Jurkat, Clone E6-1 (cell line): ENCODE data around the gene ZNF548.

Experiments
- DNase-seq: peaks from one replicate; pipeline ENCODE4 v3.0.0-alpha.2; 2011; ENCODE audit warnings: low read depth, low spot score
- H3K4me3 ChIP-seq: 2 replicates; pipeline ENCODE4 v1.5.1; 2011; ENCODE audit warnings: mild to moderate bottlenecking, low read length, control low read depth, moderate library complexity

Gene ZNF548

DNA sequence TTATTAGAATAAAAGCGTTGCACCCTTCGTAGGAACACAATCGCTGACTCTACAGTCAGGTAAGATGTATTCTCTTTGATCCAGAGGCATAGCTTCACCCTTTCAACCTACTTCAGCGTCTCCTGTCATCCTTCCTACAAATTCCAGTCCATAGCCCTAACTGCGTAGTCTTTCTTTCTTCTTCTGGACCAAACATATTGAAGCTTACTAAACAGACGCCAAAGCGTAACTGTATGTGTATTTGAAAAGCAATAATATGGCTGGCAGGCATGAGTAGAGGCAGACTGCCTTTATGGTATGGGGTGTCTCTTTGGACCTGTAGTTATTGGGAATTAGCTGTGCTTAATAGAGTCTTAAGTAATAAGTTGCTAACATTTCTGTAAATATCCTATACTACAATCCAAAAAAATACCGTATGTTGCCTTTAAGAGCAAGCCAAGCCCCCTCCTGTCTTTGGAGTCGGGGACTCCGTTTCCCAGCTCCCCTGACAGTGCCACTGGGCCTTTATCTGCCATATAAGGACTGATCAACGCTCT, 392 bp upstream of the ZNF548 start:
- no peak for DNase-seq
- H3K4me3 ChIP-seq, result peak overlapping the region; percentile 96

DNA sequence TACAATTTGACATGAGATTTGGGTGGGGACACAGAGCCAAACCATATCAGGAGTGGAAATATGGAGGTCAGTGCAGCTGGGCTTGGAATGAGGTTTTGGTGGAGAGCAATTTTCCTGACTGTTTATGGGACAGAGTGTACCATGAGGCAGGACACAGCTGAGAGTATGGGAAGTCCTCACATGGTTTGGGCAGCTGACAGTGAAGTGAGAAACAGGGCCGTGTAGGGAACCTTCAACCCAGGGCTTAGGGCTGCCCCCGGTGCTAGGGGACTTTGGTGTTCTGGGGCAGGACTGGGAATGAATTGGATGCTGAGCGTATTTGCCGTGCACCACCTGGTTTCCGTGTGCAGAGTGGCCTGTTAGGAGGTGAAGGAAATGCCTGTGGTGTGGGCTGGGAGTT, 6.1 kb downstream of the ZNF548 start:
- no peak overlapping the region for H3K4me3 ChIP-seq
- DNase-seq, result no peak

DNA sequence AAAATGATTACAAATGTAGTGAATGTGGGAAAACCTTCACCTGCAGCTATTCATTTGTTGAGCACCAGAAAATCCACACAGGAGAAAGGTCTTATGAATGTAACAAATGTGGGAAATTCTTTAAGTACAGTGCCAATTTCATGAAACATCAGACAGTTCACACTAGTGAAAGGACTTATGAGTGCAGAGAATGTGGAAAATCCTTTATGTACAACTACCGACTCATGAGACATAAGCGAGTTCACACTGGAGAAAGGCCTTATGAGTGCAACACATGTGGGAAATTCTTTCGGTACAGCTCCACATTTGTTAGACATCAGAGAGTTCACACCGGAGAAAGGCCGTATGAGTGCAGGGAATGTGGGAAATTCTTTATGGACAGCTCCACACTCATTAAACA, 9.2 kb downstream of the ZNF548 start:
- no peak overlapping the region for H3K4me3 ChIP-seq
- no peak for DNase-seq

DNA sequence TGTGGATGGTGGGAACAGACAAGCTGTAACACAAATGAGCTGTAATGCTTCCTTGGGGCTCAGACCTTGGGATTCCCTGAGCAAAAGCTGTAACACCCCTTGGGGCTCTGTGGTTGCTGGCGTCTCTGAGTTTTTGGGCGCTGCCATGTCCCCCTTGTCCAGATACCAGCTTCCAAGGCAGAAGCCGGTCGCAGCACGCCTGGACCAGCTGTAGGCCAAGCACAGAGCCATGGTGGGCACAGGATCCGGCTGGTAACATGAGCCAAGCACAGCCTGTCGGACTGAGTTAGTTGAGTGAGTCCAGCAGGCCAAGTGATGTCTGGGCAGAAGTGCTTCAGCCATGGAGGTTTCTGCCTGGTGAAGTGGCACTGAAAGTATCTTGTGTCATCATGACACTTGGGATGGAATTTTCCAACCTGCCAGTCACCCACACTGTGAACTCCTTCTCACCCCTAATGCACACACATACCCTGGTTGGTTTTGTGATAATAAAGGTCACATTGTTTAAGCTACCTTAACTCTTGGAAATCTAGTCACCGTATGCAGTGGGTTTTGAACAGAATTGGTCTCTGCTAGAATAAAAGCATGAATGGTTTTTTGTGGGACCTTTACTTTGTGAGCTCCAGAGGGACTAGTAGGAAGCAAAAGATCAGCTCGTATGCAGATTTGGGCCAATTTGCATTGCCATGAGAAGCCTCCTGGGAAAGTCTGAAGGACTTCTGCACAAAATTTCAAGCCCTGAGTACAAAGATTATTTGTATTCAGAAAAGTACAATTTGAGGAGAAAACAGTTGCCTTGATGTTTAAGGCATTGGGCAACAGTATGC, 14.3 kb downstream of the ZNF548 start:
- no peak overlapping the region for H3K4me3 ChIP-seq
- no peak for DNase-seq

DNA sequence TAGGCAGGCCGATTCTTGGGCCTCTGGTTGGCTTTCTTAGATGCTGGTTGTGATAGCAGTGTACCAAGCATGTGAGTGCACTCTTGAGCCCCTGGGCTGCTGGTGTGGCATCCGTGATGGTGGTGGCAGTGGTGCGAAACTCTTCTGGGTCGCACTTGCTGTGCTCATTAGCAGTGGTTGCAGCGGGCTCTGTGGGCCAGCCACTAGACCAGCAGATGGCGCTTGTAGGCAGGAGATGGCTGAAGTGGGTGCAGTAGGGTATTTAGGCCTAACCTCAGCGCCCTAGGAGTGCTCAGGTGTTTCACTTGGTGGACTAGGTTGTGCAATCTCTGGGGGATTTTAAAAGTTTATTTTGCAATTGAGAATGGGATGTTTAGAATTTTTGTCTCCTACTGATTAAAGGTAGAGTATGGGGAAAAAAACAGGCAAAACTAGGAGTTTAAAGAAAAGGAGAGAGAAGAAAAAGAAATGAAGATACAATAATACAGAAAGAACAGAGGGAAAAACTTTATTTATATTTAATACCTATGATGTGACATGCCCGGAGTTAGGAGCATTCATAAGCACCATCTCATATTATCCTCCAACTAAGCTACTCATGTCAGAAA, 17.0 kb downstream of the ZNF548 start:
- peak; percentile 69 for DNase-seq
- no peak overlapping the region for H3K4me3 ChIP-seq

DNA sequence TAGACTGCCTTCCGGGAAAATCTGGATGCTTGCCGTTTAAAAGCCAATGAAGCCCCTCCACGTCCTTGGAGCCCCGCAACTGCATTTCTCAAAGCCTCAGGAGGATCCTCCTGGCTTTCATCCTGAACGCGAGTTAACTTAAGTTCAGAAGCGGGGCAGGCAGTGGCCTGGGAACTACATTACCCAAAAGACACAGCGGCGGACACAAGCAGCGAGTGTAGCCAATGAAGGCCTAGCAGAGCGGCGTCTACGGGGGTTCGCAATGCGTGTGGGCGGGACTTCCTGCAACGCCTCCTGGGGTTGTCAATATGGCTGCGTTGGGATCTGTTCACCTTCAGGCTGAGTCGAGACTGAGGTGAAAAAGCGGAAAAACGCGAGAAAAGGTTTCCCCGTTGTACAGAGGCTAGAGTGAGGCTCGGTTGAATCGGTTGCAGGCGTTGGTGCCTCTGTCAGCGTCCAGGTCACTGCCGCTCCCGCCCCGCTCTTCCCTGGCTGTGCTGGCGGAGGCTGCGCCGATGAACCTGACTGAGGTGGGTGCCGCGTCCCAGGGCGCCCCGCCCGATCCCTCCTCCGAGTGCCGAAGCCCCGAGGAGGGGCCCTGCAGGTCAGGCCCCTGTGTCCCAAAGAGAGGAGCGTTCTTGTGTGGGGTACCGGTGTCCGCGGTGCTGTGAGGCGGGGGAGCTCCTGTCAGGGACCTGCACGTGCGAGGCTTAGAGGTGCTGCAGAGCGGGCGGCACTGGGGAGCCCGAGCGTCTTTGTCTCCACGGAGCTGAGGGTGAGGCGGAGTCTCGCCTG, 21.4 kb downstream of the ZNF548 start, which contains the start of gene ZNF17:
Gene ZNF17 (plus strand): TSS at position 285 of the 795 bp plus-strand sequence. CDS start 2,455 bp downstream, outside the sequence.
- peak within 1 kb of the TSS; percentile 92 for H3K4me3 ChIP-seq
- peak; percentile 91 for DNase-seq

DNA sequence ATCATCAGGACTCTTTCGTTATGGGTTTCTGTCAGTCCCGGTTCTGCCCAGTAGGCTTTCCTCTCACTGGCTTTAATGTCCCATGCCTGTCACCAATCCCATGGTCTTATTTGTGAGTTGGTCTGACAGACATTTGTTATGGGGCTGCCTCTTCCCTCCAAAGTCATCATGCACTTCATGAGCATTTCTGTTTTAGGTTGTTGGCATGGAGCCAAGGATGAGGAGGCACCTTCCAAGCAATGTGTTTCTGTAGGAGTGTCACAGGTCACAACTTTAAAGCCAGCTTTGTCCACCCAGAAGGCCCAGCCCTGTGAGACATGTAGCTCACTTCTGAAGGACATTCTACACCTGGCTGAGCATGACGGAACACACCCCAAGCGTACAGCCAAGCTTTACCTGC, 29.8 kb downstream of the ZNF548 start:
- no peak overlapping the region for H3K4me3 ChIP-seq

DNA sequence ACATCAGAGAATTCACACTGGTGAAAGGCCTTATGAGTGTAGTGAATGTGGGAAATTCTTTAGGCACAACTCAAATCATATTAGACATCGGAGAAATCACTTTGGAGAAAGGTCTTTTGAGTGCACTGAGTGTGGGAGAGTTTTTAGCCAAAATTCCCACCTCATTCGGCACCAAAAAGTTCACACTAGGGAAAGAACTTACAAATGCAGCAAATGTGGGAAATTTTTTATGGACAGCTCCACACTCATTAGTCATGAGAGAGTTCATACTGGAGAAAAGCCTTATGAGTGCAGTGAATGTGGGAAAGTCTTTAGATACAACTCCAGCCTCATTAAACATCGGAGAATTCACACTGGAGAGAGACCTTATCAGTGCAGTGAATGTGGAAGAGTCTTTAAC, 31.4 kb downstream of the ZNF548 start:
- no peak for DNase-seq
- H3K4me3 ChIP-seq, result no peak overlapping the region

More for the DNA sequence above, 29.8 kb downstream of the ZNF548 start:
- no peak for DNase-seq

DNA sequence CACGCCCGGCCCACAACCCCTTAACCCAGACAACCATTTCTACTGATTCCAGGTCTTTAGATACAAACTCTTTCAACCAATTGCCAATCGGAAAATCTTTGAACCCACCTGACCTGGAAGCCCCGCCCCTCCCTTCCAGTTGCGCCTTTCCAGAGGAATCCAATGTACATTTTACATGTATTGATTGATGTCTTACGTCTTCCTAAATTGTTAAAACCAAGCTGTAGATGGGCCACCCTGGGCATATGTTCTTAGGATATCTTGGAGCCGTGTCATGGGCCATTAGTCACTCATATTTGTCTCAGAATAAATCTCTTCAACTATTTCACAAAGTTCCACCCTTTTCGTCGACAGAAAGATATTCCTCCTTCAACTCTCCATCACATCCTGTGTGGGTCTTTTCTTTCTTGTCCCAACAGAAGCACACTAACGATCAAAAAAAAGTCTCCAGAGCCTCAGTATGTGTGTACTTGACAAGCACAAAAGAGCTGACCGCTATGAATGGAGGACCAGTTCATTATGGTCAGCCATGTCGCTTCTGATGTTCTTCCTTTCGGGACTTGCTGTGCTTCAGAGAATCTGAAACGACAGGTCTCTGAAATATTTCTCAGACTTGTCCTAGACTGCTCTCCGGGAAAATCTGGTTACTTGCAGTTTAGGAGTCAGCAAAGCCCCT, 44.9 kb downstream of the ZNF548 start:
- no peak for DNase-seq
- H3K4me3 ChIP-seq, result peak overlapping the region; percentile 87

DNA sequence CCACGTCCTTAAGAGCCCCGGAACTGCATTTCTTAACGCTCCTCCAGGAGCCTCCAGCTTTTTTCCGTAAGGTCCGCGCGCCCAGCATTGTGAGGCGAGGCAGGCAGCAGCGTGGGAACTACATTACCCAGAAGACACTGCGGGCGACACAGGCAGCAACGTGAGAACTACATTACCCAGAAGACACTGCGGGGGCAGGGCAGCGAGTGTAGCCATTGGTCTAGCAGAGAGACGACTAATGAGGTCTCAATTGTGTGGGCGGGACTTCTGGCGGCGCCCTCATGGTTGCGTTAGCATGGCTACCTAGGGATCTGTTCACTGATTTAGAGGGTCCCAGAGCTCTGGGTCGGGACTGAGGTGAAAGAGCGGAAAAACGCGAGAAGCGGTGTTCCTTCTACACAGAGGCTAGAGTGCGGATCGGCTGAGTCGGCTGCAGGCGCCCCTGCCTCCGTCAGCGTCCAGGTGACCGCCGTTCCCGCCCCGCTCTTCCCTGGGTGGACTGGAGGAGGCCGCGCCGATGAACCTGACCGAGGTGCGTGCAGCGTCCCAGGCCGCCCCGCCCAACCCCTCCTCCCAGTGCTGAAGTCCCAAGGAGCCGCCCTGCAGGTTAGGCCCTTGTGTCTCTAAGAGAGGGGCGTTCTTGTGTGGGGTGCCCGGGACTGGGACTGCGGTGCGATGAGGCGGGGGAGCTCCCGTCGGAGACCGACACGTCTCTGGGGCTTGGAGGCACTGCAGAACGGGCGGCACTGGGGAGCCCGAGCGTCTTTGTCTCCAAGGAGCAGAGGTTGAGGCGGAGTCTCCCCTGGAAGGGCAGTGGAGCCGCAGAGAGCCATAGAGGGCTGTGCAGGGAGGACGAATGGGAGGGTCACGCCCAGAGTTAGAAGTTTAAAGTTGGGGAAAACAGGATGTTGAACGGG, 45.7 kb downstream of the ZNF548 start, which contains the start of gene ZNF749:
Gene ZNF749 (plus strand): TSS at position 264 of the 917 bp plus-strand sequence. CDS start 254 bp downstream, at position 518.
- H3K4me3 ChIP-seq, result peak within 1 kb of the TSS; percentile 87
- peak; percentile 98 for DNase-seq

DNA sequence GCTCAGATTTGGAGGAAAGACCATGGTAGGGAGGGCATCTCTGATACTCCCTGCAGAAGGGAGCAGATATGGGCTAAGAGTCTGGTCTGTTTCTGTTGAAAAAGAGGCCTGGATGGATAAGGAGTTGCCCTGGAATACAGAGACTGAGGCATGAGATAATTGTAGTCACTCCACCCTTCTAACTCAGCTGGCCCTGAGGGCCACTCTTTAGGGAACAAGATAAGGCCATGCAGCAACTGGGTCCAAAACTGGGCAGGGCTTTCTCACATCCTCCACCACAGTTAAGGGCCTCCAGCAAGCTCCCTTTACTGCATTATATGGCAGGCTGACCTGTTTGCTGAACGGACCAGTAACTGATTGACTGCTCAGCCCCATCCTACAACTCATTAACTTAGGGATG, 46.8 kb downstream of the ZNF548 start:
- no peak for DNase-seq

DNA sequence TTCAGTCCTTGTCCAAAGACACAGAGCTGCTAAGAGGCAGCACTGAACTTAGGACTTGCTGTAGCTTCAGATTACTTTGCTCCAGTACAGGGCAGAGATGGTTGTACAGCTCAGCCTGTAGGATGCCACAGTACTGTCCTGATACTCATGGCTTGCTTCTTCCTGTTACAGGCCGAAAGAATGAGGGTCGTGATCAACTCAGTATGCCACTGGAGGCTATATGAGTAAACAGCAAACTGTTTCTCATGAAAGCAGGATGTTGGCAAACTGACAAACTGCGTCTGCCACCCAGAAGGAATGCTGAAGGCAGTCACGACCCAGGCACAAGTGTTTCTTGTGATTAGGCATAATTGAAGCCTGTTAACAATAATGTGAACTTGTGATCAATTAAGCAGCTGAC, 48.3 kb downstream of the ZNF548 start:
- H3K4me3 ChIP-seq, result no peak overlapping the region
- no peak for DNase-seq

More for the DNA sequence above, 46.8 kb downstream of the ZNF548 start:
- peak overlapping the region; percentile 87 for H3K4me3 ChIP-seq

DNA sequence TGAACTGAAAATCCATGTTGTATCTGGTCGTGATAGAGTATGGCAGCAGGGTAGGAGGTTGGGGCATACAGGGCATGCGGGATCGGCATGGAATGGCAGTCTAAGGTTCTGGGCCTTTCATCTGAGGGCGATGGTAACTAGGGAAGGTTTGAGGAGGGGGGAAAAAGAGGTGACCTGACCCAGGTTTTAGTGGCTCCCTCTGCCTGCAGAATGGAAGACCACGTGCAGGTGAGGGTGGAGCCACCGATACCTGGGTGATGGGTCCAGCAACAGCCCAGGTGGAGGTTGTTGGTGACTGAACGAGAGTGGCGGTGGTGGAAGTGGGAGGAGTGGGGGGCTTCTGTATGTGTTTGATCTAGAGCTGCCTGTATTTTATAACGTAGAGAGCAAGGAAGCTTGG, 49.3 kb downstream of the ZNF548 start:
- no peak for DNase-seq
- H3K4me3 ChIP-seq, result no peak overlapping the region

DNA sequence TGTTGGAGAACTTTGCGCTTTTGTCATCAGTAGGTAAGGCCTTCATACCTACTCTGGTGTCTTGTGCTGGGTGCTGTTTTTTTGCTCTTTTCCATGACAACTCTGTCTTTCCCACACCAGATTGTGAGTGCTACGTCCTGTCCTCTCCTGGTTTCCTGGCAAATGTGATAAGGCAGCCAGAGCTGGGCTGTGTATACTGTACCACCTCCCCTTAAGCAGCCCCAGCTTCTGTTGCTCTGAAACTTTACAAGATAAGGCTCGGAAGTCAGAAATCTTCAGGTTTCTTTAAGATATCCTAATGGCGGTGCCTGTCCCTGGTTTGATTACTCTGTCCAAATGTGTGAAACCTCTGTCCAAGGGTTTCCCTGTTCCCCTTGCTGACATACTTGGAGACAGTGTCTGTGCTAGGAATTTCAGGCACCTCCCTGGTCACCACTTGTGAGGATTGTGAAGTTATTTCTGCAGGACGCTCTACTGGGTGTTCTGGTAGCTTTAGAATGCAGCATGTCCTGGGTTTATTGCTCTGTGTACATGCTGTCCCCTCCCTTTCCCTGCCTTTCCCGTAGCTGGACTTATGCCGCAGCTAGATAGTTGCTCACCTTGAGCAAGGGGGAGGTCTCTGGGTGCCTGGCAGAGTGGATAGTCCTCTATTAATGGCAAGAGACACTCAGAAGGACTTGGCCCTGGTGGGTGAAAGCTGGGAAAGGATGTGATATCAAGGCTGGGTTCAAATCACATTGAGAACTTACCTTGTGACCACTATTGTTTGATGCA, 52.5 kb downstream of the ZNF548 start:
- no peak overlapping the region for H3K4me3 ChIP-seq
- DNase-seq, result no peak

DNA sequence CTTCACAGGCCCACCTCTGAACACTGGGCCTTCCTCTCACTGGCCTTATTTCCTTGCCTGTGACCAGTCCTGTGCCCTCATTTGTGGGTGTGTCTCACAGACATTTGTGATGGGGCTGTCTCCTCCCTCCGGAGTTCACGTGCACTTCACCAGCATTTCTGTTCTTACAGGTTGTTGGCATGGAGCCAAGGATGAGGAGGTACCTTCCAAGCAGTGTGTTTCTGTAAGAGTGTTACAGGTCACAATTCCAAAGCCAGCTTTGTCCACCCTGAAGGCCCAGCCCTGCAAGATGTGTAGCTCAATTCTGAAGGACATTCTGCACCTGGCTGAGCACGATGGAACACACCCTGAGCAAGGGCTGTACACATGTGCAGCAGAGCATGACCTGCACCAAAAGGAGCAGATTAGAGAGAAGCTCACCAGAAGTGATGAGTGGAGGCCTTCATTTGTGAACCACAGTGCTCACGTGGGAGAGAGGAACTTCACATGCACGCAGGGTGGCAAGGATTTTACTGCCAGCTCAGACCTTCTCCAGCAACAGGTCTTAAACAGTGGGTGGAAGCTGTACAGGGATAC, 53.6 kb downstream of the ZNF548 start:
- DNase-seq, result no peak
- H3K4me3 ChIP-seq, result no peak overlapping the region

DNA sequence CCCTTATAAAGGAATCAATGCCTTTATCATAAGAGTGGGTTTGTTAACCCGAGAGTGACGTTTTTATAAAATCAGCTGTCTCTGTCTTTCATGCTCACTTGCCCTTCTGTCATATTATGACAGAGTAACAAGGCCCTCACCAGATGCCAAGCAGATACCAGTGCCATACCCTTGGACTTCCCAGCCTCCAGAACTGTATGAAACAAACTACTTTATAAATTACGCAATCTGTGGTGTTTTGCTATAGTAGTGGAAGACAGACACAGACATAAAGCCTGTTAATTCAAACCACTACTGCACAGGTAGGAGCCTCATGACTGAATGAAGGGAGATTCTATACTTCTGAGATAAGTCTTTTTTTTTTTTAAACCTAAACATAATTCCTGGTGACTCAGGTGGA, 62.7 kb downstream of the ZNF548 start:
- H3K4me3 ChIP-seq, result no peak overlapping the region
- DNase-seq, result no peak
